Measurements from ENCODE around the gene BMPR1A.
A peak's percentile ranks its signal among the peaks of the same experiment; 100 is the strongest.

Gene BMPR1A

DNA sequence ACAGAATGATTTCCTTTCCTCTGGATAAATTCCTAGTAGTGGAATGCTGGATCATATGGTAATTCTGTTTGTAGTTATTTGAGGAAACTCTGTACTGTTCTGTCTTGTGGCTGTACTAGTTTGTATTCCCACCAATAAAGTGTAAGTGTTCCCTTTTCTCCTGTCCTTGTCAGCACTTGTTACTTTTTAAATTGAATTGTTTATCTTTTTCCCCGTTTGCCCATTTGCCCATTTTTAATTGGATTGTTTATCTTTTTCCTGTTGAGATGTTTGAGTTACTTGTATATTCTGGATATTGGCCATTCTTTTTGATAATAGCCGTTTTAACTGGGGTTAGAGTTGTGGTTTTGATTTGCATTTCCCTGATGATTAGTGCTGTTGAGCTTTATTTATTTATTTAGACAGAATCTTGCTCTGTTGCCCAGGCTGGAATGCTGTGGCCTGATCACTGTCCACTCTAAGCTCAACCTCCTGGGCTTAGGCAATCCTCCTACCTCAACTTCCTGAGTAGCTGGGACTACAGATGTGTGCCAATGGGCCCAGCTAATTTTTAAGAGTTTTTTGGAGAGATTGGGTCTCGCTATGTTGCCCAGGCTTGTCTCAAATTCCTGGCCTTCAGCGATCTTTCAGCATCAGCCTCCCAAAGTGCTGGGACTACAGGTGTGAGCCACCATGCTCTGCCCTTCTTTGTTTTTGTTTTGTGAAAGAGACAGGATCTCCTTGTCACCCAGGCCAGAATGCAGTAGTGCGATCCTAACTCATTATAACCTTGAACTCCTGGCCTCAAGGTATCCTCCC, 23.0 kb downstream of the BMPR1A start:
- TF ChIP-seq, protein P1, sequence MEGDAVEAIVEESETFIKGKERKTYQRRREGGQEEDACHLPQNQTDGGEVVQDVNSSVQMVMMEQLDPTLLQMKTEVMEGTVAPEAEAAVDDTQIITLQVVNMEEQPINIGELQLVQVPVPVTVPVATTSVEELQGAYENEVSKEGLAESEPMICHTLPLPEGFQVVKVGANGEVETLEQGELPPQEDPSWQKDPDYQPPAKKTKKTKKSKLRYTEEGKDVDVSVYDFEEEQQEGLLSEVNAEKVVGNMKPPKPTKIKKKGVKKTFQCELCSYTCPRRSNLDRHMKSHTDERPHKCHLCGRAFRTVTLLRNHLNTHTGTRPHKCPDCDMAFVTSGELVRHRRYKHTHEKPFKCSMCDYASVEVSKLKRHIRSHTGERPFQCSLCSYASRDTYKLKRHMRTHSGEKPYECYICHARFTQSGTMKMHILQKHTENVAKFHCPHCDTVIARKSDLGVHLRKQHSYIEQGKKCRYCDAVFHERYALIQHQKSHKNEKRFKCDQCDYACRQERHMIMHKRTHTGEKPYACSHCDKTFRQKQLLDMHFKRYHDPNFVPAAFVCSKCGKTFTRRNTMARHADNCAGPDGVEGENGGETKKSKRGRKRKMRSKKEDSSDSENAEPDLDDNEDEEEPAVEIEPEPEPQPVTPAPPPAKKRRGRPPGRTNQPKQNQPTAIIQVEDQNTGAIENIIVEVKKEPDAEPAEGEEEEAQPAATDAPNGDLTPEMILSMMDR (conservative IDR thresholded peaks at IDR 0.05) = no peak
- TF ChIP-seq ZFX (IDR thresholded peaks at IDR 0.05) = no peak
- H3K27ac ChIP-seq = peak overlapping the region; percentile 60

DNA sequence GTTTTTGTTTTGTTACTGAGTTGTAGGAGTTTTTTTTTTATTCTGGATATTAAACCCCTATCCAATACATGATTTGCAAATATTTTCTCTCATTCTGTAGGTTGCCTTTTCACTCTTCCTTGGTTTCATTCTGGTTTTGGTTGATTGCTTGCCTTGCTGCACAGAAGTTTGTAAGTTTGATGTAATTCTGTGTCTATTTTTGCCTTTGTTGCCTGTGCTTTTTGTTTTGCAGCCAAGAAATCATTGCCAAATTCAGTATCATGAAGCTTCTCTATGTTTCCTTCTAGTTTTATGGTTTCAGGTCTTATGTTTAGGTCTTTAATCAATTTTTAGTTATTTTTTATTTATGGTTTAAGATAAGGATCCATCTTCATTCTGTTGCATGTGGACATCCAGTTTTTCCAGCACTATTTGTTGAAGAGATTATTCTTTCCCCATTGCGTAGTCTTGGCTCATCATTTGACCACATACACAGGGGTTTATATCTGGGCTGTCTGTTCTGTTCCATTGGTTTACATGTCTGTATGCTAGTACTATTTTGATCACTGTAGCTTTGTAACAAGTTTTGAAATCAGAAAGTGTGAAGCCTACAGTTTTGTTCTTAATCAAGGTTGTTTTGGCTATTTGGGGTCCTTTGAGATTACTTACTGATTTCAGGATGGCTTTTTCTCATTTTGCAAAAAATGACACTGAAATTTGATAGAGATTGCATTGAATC, 26.4 kb downstream of the BMPR1A start:
- H3K27ac ChIP-seq = no peak overlapping the region
- no peak for TF ChIP-seq ZFX (IDR thresholded peaks at IDR 0.05)
- TF ChIP-seq, protein P1 (conservative IDR thresholded peaks at IDR 0.05) = no peak

DNA sequence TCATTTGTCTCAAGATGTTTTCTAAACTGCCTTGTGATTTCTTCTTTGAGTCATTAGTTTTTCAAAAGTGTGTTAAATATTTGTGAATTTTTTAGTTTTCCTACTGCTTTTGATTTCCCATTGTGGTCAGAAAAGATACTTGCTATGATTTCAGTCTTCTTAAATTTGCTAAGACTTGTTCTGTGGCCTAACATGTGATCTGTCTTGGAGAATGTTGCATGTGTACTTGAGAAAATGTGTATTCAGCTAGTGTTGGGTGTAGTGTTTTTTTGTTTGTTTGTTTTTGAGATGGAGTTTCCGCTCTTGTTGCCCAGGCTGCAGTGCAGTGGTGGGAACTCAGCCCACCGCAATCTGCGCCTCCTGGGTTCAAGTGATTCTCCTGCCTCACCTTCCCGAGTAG, 28.6 kb downstream of the BMPR1A start:
- TF ChIP-seq, protein P1 (conservative IDR thresholded peaks at IDR 0.05) = no peak
- TF ChIP-seq ZFX (IDR thresholded peaks at IDR 0.05) = no peak
- H3K27ac ChIP-seq = no peak overlapping the region

DNA sequence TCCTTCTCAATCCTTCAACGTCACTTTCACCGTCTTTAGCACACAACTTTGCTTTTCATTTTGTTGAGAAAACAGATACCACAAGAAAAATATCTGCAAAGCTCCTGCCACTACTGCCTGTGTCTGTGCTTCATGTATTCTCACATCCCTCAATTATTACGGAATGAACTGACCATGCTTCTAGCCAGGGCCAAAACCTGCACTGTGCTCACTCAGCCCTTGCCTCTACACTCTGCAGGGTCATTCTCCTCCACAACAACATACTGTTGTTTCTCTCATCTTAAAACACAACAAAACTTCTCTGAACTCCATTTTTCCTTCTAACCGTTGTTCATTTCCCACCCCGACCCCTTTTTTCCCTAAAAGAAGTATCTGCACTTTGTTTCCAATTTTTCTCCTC, 29.5 kb downstream of the BMPR1A start:
- no peak overlapping the region for H3K27ac ChIP-seq
- TF ChIP-seq, protein P1 (conservative IDR thresholded peaks at IDR 0.05) = no peak
- no peak for TF ChIP-seq ZFX (IDR thresholded peaks at IDR 0.05)

DNA sequence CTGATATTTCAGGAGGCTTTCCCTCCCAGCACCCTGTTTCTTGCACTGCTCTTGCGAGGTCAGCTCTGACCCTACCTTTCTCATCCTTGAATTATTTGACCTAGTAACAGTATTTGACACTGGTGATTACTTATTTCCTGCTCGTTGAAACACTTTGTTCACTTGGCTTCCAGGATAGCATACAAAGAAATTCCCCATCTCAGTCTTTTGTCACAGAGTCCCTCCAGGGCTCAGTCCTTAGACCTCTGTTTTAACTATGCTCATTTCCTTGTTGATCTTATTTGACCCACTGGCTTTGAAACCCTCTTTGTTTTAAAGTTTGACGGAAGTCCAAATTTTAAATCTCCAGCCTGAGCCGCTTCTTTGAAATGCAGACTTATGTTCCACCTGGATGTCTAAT, 29.9 kb downstream of the BMPR1A start:
- TF ChIP-seq, protein P1 (conservative IDR thresholded peaks at IDR 0.05) = no peak
- TF ChIP-seq ZFX (IDR thresholded peaks at IDR 0.05) = no peak
- H3K27ac ChIP-seq = no peak overlapping the region

DNA sequence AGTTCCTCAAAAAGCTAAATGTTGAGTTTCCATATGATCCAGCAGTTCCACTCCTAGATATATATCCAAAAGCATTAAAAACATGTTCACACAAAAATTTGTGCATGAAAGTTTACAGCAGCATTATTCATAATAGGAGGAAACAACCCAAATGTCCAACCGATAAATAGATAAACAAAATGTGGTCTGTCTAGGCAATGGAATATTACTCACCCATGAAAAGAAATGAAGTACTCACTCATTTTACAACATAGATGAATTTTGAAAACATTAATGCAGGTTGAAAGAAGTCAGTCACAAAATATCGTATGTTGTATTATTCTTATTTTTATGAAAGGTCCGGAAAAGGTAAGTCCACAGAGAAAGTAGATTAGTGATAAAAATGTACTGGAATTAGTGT, 34.0 kb downstream of the BMPR1A start:
- H3K27ac ChIP-seq = no peak overlapping the region
- TF ChIP-seq, protein P1 (conservative IDR thresholded peaks at IDR 0.05) = no peak
- no peak for TF ChIP-seq ZFX (IDR thresholded peaks at IDR 0.05)

DNA sequence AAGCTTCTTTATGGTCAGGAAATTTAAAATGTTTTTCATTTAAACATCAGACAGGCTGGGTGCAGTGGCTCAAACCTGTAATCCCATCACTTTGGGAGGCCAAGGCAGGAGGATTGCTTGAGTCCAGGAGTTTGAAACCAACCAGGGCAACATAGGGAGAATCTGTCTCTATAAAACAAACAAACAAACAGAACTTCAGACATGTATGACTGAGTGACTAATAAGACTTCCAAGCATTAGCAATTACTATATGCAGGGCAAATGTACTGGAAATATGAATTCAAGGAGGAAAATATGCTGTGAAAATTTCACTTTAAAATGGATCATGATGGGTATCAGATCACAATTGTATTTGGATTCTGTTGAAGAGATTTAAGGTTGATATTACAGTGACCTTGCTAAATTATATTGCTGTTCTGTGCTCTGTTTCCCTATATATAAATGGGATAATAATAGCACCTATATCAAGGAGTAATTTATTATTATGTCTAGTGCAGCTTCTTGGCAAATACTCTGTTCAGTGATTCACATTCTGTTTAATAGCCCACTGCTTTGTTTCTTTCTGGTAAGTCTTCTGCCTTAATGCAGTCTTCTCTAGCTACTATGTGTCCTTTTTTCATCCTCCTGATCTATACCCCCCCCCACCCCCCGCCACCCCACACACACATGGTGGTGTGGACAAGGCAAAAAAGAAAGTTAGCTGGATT, 36.2 kb downstream of the BMPR1A start:
- no peak for TF ChIP-seq ZFX (IDR thresholded peaks at IDR 0.05)
- TF ChIP-seq, protein P1 (conservative IDR thresholded peaks at IDR 0.05) = no peak
- H3K27ac ChIP-seq = no peak overlapping the region

Measured in C4-2B (cell line).